Upper lobe of left lung (tissue), 4 donors: ENCODE results near the gene CTDNEP1.

Experiments
- CTCF ChIP-seq, 6 experiments: fragments of 450-650 bp in 4 of 6; fragments of 200-600 bp in 2 of 6; sonication (generic) in 2 of 6; IDR thresholded peaks; one replicate each; pipeline ENCODE4 v1.5.1; 2016 to 2019; ENCODE audit warnings: antibody characterized with exemption in 6 of 6
- POLR2A ChIP-seq, 4 donors: fragments of 450-650 bp; IDR thresholded peaks; one replicate each; pipeline ENCODE4 v1.5.1; 2016 to 2017; ENCODE audit warnings: antibody characterized with exemption in 4 of 4, mild to moderate bottlenecking in 2 of 4
- POLR2AphosphoS5 ChIP-seq, 2 donors: sonication (generic); formaldehyde crosslinking; IDR thresholded peaks; one replicate each; pipeline ENCODE4 v1.5.1; 2017; ENCODE audit warnings: antibody characterized with exemption in 2 of 2

GRCh38 chr17:7293159-7293558 lies 41.6 kb upstream of the CTDNEP1 start:
- TF ChIP-seq CTCF (IDR thresholded peaks at IDR 0.05), result no peak
- no peak for TF ChIP-seq POLR2AphosphoS5 (IDR thresholded peaks at IDR 0.05)
- no peak for TF ChIP-seq POLR2A (IDR thresholded peaks at IDR 0.05)
